Epidermal melanocyte (primary cell): ENCODE data around the gene KDM8.
"Not testable (repeated sequence)": the region's sequence is repeated elsewhere in the genome, so short reads cannot be mapped to it uniquely, and the experiment has no call there.

ENCODE experiments used
- DNase-seq: peaks from one replicate; pipeline ENCODE4 v3.0.0; 2011; ENCODE audit warnings: low spot score; ENCODE audit not compliant: insufficient read length

Gene KDM8

GRCh38 chr16:27190316-27190871 lies 12.9 kb upstream of the KDM8 start:
- DNase-seq = no peak

DNA sequence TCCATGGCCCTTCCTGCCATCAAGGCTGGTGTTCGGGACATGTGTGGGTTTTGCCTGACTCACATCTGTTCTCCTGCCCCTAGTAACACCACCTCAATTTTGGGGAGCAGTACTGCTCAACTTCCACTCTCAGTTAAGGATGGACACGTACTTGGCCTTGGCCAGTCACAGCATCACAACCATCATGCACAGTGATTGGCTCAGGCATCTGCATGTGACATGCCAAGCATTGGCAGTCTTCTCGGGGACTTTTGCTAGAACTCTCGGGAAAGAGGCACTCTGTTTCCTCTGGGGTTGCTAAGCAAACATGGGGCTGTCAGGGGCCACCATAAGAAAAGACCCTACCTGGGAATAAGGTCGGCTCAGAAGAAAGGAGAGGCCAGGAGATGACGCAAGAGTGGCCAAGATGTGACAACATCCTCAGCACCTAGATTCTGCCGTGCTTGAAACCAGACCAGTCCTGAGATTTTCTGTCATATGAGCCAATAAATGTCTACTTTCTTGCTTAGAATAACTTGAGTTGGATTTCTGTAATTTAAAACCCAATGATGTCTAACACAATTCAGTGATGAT lies 11.9 kb upstream of the KDM8 start:
- DNase-seq = no peak

DNA sequence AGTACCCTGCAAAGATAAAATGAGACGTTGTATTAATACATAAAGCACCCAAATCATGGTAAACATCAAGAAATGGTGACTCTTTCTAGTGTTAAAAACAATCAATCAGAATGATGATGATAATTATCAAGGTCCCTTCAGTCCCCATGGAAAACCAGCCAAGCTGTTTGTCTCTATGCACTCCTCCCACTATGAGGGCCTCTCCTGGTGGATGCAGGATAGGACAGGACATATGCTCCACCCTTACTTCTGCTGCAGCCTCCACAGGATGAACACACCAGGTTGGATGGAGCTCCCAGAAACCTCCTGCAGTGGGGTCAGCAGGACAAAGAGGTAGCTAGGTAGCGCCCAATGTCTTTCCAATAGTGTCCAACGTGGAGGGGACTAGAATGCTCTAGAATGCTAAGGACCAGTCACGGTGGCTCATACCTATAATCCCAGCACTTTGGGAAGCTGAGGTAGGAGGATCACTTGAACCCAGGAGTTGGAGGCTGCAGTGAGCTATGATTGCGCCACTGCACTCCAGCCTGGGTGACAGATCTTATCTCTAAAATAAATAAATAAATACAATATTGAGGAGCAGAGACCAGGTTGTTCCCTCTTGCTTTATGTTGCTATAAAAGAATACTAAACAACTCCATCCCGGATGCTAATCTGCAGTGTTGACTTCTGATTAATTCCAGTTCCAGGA lies 9.9 kb upstream of the KDM8 start:
- no peak for DNase-seq

DNA sequence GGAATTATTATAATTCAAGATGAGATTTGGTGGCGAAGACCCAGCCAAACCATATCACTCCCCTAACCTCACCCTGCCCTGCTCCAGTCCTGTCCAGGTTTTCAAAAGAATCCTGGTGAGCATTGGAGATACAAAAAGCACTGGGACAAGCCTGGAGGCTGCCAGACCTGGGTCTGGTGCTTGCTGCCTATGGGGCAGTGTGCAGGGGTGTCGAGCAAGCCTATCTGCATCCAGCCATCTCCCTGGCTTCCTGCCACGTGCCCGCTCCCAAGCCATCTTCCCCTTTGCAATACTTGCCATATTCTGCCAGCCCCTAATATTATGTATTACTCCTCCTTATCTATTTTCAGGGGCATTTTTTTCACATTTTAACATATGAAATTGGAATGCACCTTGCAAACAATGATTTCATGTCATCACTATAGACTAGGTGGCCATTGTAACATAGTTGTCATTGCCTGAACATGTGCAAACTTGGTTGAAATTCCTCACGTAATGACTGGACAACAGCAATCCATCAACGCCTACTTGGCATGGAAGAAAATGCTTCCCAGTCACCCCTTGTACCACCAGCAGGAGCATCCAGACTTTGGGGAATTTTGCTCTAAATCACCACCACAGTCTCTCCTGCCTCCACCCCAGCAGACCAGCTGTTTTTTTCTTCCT lies 8.1 kb upstream of the KDM8 start:
- no peak for DNase-seq

DNA sequence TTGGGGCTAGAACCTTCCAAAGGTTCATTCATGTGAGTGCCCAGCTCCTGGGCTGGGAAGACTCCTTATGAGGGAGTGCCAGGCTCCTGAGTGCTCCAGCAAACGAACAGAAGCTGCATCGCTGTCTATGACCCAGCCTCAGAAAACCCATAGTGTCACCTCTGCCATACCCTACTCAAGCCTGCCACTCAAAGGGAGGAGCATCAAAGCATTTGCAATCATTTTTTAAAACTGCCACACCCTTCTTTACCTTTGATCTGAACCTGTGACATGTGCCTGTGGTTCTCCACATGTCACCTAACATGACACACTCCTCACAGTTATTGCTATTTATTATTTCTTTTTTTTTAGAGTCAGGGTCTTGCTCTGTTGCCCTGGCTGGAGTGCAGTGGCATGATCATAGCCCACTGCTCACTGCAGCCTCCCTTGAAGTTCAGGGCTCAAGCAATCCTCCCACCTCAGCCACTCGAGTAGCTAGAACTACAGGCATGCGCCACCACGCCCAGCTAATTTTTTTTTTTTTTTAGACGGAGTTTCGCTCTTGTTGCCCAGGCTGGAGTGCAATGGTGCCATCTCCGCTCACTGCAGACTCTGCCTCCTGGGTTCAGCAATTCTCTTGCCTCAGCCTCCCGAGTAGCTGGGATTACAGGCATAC lies 7.3 kb upstream of the KDM8 start:
- no peak for DNase-seq

DNA sequence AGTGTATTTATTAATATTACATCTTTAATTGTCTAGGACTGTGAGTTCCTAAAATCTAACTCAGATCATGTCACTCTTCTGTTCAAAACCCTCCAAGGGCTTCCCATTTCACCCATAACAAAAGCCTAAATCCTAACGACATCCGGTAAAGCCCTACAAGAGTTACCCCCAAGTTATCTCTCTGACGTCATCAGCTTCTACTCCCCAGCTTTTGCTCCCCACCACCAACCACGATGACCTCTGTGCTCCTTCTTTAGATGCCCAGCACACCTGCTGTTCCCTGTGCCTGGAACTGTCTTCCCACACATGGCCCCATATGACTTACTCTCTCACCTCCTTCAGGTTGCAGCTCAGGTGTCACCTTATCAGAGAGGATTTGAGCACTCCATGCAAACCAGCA lies 6.3 kb upstream of the KDM8 start:
- DNase-seq = no peak

- DNase-seq = no peak
Measured at GRCh38 chr16:27198451-27199234, 4.7 kb upstream of the KDM8 start.

GRCh38 chr16:27199235-27199586 lies 4.1 kb upstream of the KDM8 start:
- DNase-seq = no peak

GRCh38 chr16:27199736-27200135 lies 3.6 kb upstream of the KDM8 start:
- DNase-seq = peak; percentile 55

DNA sequence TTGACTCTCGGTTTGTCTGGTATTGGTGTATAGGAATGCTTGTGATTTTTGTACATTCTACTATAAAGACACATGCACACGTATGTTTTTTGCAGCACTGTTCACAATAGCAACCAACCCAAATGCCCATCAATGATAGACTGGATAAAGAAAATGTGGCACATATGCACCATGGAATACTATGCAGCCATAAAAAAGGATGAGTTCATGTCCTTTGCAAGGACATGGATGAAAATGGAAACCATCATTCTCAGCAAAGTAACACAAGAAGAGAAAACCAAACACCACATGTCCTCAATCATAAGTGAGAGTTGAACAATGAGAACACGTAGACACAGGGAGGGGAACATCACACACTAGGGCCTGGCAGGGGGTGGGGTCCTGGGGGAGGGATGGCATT lies 2.4 kb upstream of the KDM8 start:
- DNase-seq = not testable (repeated sequence)

- DNase-seq = peak; percentile 75
Measured at GRCh38 chr16:27202923-27203506, 311 bp upstream of the KDM8 start.

DNA sequence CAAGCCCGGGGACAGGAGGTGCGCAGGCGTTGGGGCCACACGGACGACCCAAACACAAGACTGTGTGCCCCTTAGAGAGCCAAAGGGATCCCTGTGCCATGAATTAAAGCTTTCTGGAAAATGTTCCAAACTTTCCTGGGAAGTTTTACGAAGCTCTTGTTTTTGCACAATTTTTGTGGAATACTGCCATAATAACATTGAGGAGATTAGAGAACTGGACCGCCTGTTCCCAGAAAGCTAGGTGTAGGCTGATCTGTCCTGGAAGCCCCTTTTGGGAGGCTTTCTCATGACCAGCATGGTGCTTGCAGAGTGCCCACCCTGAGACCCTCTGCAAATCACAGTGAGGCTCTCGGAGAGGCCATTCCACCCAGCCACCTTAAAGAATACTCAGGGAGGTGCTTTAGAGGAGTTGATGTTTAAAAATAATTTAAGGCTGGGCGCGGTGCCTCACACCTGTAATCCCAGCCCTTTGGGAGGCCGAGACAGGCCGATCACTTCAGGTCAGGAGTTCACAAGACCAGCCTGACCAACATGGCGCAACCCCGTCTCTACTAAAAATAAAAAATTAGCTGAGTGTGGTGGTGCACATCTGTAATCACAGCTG lies 1.1 kb downstream of the KDM8 start:
- DNase-seq = no peak

- DNase-seq = no peak
Measured at GRCh38 chr16:27205423-27206065, 2.2 kb downstream of the KDM8 start.

DNA sequence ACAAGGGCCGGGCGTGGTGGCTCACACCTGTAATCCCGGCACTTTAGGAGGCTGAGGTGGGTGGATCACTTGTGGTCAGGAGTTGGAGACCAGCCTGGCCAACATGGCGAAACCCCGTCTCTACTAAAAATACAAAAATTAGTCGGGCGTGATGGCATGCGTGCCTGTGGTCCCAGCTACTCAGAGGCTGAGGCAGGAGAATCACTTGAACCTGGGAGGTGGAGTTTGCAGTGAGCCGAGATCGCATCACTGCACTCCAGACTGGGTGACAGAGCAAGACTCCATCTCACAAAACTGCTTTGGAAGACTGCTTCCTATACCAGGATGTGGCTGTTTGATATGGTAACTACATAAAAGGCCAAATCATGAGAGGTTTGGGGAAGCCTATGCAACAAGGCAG lies 3.8 kb downstream of the KDM8 start:
- DNase-seq = not testable (repeated sequence)

DNA sequence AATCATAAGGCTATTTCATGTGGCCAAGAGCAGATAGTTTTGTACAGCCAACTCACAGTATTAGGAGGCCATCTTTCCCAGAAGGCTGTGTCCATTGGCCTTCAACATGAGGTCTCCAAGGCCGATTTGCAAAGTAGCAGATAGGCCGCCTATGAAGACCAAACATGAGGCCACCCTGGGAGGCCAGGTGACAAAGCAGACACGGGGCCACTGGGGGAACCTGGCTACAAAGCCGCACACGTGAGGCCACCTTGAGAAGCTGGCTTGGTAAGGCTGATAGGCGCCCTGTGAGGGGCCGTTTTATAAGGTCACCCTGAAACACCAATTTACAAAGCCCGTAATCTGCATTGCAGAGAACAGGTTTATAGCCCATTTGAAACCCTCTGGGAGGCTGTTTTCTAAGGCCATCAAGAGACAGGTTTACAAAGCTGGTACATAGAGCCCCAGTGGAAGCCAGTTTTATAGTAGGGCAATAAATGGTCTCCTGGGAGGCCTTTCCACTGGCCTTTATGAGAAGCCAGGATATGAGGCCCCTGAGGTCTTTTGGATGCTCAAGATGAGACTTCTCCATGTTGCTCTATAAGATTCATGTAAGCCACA lies 4.9 kb downstream of the KDM8 start:
- DNase-seq = no peak

GRCh38 chr16:27208796-27209195 lies 5.5 kb downstream of the KDM8 start:
- DNase-seq = no peak

DNA sequence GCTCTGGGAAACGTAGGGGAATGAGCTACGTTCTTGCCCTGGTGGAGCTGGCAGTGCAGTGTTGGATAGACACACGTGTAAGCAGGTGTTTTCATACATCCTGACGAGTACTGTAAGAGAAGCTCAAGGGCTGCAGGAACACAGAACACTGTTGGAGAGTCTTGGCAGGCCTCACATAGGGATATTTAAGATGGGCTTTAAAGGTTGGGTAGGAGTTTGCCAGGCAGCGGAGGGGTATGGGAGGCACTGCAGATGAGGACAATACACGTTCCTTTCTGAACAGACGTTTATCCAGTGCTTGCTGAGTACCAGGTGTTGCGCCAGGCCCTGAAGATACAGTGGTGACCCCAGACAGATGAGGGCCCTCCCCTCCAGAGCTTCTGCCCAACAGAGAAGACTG lies 6.3 kb downstream of the KDM8 start:
- no peak for DNase-seq

DNA sequence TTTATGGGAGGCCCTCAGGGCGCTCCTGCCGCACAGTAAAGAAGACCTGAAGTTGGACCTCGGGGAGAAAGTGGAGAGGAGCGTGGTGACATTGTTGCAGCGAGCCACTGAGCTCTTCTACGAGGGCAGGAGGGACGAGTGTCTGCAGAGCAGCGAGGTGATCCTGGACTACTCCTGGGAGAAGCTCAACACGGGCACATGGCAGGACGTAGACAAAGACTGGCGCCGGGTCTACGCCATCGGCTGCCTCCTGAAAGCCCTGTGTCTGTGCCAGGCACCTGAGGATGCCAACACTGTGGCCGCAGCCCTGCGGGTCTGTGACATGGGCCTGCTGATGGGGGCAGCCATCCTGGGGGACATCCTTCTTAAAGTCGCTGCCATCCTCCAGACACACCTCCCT lies 6.8 kb downstream of the KDM8 start:
- no peak for DNase-seq

DNA sequence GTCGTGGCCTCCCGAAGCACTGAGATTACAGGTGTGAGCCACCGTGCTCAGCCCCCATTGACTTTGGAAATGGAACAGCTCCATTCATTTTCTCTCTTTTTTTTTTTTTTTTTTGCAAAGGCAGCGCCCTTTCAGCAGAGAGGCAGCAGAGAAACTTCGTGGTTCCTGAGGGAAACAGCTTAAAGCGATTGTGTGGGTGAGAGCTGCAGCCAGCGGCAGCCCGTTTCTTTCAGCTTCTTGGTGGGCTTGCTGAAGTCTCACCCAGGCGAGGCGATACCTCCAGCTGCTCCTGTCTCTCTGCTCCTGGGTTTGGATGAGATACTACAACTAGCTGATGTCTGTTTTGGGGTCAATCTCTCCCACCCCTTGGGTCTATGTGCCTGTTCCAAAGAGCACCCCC lies 7.7 kb downstream of the KDM8 start:
- no peak for DNase-seq
